CD4-positive, alpha-beta T cell treated with Interleukin-17A for 4 hours (primary cell): ENCODE measurements around the gene OLIG3.

ENCODE experiments used
- DNase-seq: peaks from one replicate; pipeline ENCODE4 v3.0.0-alpha.2; 2020; ENCODE audit warnings: mixed read lengths

Gene OLIG3

DNA sequence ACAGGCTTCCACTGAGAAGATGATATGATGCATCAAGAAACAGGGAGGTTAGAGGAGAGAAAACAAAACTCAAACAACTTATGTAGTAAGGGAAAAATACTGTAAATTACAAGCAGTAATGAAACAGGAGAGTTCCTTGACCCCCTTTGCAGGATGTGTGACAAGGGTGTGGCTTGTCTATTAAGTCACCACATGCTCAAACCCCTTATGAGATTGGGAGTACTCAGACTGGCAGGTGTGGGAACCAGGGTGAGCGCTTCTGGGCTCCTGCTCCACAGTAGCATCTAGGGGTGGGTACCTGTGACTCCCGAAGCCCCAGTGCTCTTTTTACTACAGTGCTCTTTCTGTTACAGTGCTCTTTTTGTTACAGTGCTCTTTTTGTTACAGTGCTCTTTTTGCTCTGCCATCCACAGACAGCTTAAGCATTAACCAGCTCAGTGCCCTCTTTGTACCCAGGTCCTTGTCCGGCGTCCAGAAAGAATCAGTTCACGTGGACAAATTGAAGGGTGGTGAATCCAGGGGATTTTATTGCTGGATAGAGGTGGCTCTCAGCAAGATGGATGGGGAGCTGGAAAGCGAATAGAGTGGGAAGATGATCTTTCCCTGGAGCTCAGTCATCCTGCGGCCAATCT is 28.7 kb downstream of the OLIG3 start:
- DNase-seq = no peak

DNA sequence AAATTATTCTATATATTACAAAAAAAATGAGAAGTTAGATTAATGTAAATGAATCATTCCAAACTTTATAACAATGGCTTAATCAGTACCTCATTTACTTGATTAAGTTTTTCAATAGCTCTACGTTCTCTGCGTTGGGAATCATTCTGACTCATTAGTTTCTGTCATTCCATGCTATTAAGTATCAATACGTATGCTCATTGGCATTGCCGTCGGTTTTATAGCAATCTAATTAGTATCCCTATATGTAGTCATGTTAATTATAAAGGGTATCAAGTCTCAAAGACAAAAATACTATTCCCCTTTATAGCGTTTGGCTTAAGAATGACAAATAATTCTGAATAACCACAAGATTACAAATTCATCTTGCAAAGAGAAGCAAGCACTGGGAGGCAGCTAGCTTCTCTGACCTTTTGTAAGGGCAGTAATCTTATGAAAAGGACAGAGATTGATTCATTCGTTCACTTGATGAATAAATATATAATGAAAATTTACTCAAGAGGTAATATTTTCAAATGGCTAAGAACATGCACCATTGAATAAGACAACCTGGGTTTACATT is 41.8 kb downstream of the OLIG3 start:
- no peak for DNase-seq

DNA sequence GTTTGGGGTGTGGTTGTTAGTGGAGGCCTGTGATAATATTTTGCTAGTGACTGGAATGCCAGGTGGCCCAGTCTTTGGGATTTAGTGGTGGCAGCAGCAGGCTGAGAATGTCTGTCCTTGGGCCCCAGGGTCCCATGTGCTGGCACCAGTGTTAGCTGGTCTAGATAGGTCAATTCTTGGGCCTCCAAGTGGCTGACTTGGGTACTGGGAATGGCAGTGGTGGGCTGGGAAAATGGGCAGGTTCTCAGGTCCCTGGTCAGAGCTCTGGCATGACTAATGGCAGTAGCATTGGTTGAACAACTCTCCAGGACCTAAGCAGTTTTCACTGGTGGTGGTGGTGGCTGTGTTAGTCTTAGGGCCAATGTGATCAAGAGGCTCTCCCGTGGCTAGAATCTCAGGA is 50.3 kb downstream of the OLIG3 start:
- no peak for DNase-seq
